K562 (cell line): ENCODE data around the gene RRAD. TPM values are rescaled to one million over a fixed set of nuclear protein-coding genes. Genes with fewer than 3 reads are reported as not detected.

Source experiments
- ATF7 ChIP-seq: fragments of 450-650 bp; IDR thresholded peaks from 2 replicates; pipeline ENCODE4 v1.7.1; 2014; ENCODE audit warnings: mild to moderate bottlenecking, moderate library complexity
- CREBBP ChIP-seq: IDR thresholded peaks from one replicate; pipeline ENCODE4 v1.6.1; 2012; ENCODE audit warnings: low read depth, mild to moderate bottlenecking, control low read depth, inconsistent platforms, low read length
- ETS2 ChIP-seq: IDR thresholded peaks from 2 replicates; pipeline ENCODE4 v1.6.1; 2016; ENCODE audit warnings: borderline replicate concordance, missing genetic modification characterization, mild to moderate bottlenecking, moderate library complexity, missing compliant biosample characterization; ENCODE audit not compliant: poor library complexity, severe bottlenecking
- HNRNPLL ChIP-seq: fragments of 200-400 bp; formaldehyde crosslinking; IDR thresholded peaks from 2 replicates; pipeline ENCODE4 v1.6.1; 2017; ENCODE audit warnings: low read length, low read depth, mild to moderate bottlenecking; ENCODE audit not compliant: poor library complexity, severe bottlenecking
- KDM2B ChIP-seq: fragments of 250-450 bp; sonication (Bioruptor Pico); IDR thresholded peaks from 2 replicates; pipeline ENCODE4 v1.8.0; 2021; ENCODE audit warnings: mild to moderate bottlenecking, moderate library complexity
- NFYB ChIP-seq: IDR thresholded peaks from 2 replicates; pipeline ENCODE4 v1.6.1; 2011; ENCODE audit warnings: mild to moderate bottlenecking, moderate library complexity; ENCODE audit not compliant: insufficient read length; ENCODE audit errors: extremely low read depth
- RFX1 ChIP-seq: fragments of 450-650 bp; IDR thresholded peaks from 2 replicates; pipeline ENCODE4 v1.6.1; 2016; ENCODE audit warnings: mild to moderate bottlenecking, moderate library complexity
- ZFX ChIP-seq: sonication (generic); formaldehyde crosslinking; IDR thresholded peaks from 2 replicates; pipeline ENCODE4 v1.8.0; 2022; ENCODE audit warnings: mild to moderate bottlenecking, missing genetic modification reagents, moderate library complexity
- ZNF282 ChIP-seq: sonication (generic); formaldehyde crosslinking; IDR thresholded peaks from 2 replicates; pipeline ENCODE4 v1.8.1; 2023; ENCODE audit warnings: missing genetic modification reagents
- ZNF695 ChIP-seq: fragments of 450-650 bp; formaldehyde crosslinking; IDR thresholded peaks from 2 replicates; pipeline ENCODE4 v1.4.0; 2020; ENCODE audit warnings: mild to moderate bottlenecking, moderate library complexity
- polyA plus RNA-seq, 8 experiments: library from polyadenylated mRNA; depleted of rRNA in 4 of 8; stranded (reverse) in 5 of 8; unstranded in 3 of 8; fragments of >200 nt; fragmentation: Nextera tagmentation in 2 of 8; fragmentation: Illumina TruSeq in 1 of 8; extraction: Ambion mirVana in 2 of 8; extraction: Trizol in 1 of 8; gene quantifications; 2 replicates each; pipeline versions ENCODE4 v1.2.1 to v1.2.3, GENCODE V29; 2011 to 2014; ENCODE audit warnings: inconsistent platforms in 1 of 8, missing spikeins in 1 of 8
- total RNA-seq, 7 experiments: library from RNA; depleted of rRNA in 6 of 7; stranded (reverse); fragments of >200 nt in 6 of 7; fragmentation: Illumina TruSeq in 2 of 7; extraction: Trizol in 2 of 7; gene quantifications; 2 replicates each; pipeline versions ENCODE4 v1.2.1 to v1.2.3, GENCODE V29; 2011 to 2021; ENCODE audit warnings: low replicate concordance in 1 of 7
- TF ChIP-seq, protein P1 (sequence below): fragments of 200-800 bp; sonication (Bioruptor generic); IDR thresholded peaks from 2 replicates; pipeline ENCODE4 v1.6.1; 2017; ENCODE audit warnings: missing genetic modification characterization, missing compliant biosample characterization
- TF ChIP-seq, protein P2 (sequence below): sonication (generic); IDR thresholded peaks from 2 replicates; pipeline ENCODE4 v1.6.1; 2016
- TF ChIP-seq, protein P3 (sequence below): sonication (generic); formaldehyde crosslinking; IDR thresholded peaks from 2 replicates; pipeline ENCODE4 v1.8.1; 2023; ENCODE audit warnings: mild to moderate bottlenecking, missing genetic modification reagents

RRAD gene
- total and polyA plus RNA-seq, 9 of the 15 experiments (the other 6 are each of a cell fraction or from before 2014, with no cell fraction given) = 0.09 to 0.20 (median 0.13) TPM; not detected in 5

DNA sequence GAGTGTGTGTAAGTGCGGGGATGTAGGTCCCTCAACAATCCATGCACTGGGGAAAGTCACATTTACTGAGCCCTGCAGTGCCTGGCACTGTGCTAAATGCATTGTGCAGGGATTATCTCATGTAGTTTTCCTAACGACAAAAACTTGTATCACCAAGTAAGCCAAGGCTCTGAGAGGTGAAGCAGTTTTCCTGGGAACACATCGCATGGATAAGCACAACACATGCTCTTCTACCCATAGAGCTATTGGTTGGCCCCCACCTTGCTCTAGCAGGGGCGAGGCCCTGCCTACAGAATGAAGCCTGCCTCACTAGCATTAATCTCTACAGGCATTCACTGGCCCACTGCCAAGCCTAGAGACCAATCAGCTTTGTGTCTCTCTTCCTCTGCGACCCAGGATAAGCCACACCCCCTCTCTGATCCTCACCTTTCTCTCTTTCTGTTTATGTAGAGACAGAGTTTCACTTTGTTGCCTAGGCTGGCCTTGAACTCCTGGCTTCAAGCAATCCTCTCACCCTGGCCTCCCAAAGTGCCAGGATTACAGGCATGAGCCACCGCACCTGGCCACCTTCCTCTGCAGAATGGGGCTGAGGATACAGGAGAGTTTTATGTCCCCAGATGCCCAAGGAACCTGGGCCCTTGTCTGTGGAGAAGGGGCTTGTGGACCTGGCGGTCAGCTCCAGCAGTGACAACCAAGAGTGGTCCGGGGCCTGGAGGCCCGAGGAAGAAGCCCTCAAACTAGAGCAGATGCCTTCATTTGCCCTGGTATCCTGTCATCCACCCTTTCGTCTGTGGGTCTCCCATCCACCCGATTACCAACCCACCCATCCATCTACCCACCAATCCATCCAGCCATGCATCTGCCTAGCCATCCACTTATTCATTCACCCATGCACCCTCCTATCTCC, 19.4 kb downstream of the RRAD start (continued):
- peak; percentile 75 for TF ChIP-seq ZFX (CRISPR knock-in tag)
- no peak for TF ChIP-seq RFX1
- TF ChIP-seq, protein P1, sequence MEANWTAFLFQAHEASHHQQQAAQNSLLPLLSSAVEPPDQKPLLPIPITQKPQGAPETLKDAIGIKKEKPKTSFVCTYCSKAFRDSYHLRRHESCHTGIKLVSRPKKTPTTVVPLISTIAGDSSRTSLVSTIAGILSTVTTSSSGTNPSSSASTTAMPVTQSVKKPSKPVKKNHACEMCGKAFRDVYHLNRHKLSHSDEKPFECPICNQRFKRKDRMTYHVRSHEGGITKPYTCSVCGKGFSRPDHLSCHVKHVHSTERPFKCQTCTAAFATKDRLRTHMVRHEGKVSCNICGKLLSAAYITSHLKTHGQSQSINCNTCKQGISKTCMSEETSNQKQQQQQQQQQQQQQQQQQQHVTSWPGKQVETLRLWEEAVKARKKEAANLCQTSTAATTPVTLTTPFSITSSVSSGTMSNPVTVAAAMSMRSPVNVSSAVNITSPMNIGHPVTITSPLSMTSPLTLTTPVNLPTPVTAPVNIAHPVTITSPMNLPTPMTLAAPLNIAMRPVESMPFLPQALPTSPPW (CRISPR knock-in tag) = peak; percentile 31; the same call in 1 of the 2 replicates
- no peak for TF ChIP-seq ZNF282
- TF ChIP-seq ETS2 = no peak
- no peak for TF ChIP-seq CREBBP
- TF ChIP-seq ZNF695 (CRISPR knock-in tag) = no peak
- TF ChIP-seq ATF7 = peak; percentile 54; the same call in 1 of the 2 replicates
- TF ChIP-seq, protein P2, sequence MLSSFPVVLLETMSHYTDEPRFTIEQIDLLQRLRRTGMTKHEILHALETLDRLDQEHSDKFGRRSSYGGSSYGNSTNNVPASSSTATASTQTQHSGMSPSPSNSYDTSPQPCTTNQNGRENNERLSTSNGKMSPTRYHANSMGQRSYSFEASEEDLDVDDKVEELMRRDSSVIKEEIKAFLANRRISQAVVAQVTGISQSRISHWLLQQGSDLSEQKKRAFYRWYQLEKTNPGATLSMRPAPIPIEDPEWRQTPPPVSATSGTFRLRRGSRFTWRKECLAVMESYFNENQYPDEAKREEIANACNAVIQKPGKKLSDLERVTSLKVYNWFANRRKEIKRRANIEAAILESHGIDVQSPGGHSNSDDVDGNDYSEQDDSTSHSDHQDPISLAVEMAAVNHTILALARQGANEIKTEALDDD = peak; percentile 25; the same call in 1 of the 2 replicates
- TF ChIP-seq HNRNPLL = no peak
- no peak for TF ChIP-seq KDM2B
- TF ChIP-seq NFYB = peak; percentile 31
- TF ChIP-seq, protein P3, sequence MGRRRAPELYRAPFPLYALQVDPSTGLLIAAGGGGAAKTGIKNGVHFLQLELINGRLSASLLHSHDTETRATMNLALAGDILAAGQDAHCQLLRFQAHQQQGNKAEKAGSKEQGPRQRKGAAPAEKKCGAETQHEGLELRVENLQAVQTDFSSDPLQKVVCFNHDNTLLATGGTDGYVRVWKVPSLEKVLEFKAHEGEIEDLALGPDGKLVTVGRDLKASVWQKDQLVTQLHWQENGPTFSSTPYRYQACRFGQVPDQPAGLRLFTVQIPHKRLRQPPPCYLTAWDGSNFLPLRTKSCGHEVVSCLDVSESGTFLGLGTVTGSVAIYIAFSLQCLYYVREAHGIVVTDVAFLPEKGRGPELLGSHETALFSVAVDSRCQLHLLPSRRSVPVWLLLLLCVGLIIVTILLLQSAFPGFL (CRISPR knock-in tag) = no peak
